Progenitor cell of endocrine pancreas (in vitro differentiated cells): ENCODE measurements around the gene SOS2. TPM values are rescaled to one million over a fixed set of nuclear protein-coding genes. Genes with fewer than 3 reads are reported as not detected.
"Not testable (repeated sequence)": the region's sequence is repeated elsewhere in the genome, so short reads cannot be mapped to it uniquely, and the experiment has no call there.

ENCODE experiments used
- DNase-seq: peaks from one replicate; pipeline ENCODE4 v3.0.0; 2021; ENCODE audit warnings: low spot score; ENCODE audit not compliant: unreplicated experiment
- H3K27ac Mint-ChIP-seq: 2 replicates; pipeline ENCODE4 v1.8.0; 2021; ENCODE audit warnings: mild to moderate bottlenecking, moderate library complexity, mixed read lengths
- H3K27me3 Mint-ChIP-seq: 2 replicates; pipeline ENCODE4 v1.8.0; 2021; ENCODE audit warnings: mixed read lengths
- H3K36me3 Mint-ChIP-seq: 2 replicates; pipeline ENCODE4 v1.8.0; 2022; ENCODE audit warnings: mixed read lengths; ENCODE audit not compliant: insufficient read depth
- H3K4me1 Mint-ChIP-seq: 2 replicates; pipeline ENCODE4 v1.8.0; 2021; ENCODE audit warnings: low read depth, mixed read lengths
- H3K4me3 Mint-ChIP-seq: 2 replicates; pipeline ENCODE4 v1.8.0; 2021; ENCODE audit warnings: low read depth, mild to moderate bottlenecking, moderate library complexity, mixed read lengths
- H3K9me3 Mint-ChIP-seq: 2 replicates; pipeline ENCODE4 v1.8.0; 2021; ENCODE audit warnings: low read depth, mixed read lengths
- CTCF ChIP-seq: fragments of 200-600 bp; sonication (generic); IDR thresholded peaks from one replicate; pipeline ENCODE4 v1.5.0; 2021; ENCODE audit warnings: antibody characterized with exemption, mild to moderate bottlenecking; ENCODE audit not compliant: unreplicated experiment
- total RNA-seq: library from RNA; stranded (reverse); gene quantifications from 2 replicates; pipeline ENCODE4 v1.2.1, GENCODE V29; 2021

SOS2 gene
- total RNA-seq, 1 donor from 2014 or later, result 35.7 TPM

GRCh38 chr14:50198499-50198898 is 32.9 kb downstream of the SOS2 start:
- Mint-ChIP-seq H3K4me3 (no peak overlapping the region), H3K36me3 (peaks cover 7% of the 10 kb centered on the region), H3K27ac (no peak overlapping the region), H3K9me3 (no peaks in the 10 kb centered on the region), H3K4me1 (no peaks in the 10 kb centered on the region), H3K27me3 (no peaks in the 10 kb centered on the region)
- no peak for DNase-seq
- TF ChIP-seq CTCF, result no peak

GRCh38 chr14:50191499-50191898 is 39.9 kb downstream of the SOS2 start:
- no peak for DNase-seq
- no peak overlapping the region for H3K4me3 Mint-ChIP-seq
- H3K36me3 Mint-ChIP-seq, result peaks cover 6% of the 10 kb centered on the region
- no peak overlapping the region for H3K27ac Mint-ChIP-seq
- no peaks in the 10 kb centered on the region for H3K9me3 Mint-ChIP-seq
- no peaks in the 10 kb centered on the region for H3K27me3 Mint-ChIP-seq
- no peaks in the 10 kb centered on the region for H3K4me1 Mint-ChIP-seq
- TF ChIP-seq CTCF, result no peak

GRCh38 chr14:50186107-50186506 is 45.3 kb downstream of the SOS2 start:
- Mint-ChIP-seq H3K9me3 (no peaks in the 10 kb centered on the region), H3K36me3 (peaks cover 11% of the 10 kb centered on the region), H3K4me3 (no peak overlapping the region), H3K27ac (no peak overlapping the region), H3K27me3 (no peaks in the 10 kb centered on the region), H3K4me1 (no peaks in the 10 kb centered on the region)
- no peak for DNase-seq
- TF ChIP-seq CTCF, result no peak

- TF ChIP-seq CTCF, result no peak
- Mint-ChIP-seq H3K9me3 (no peaks in the 10 kb centered on the region), H3K27me3 (no peaks in the 10 kb centered on the region), H3K36me3 (peaks cover 12% of the 10 kb centered on the region), H3K4me1 (no peaks in the 10 kb centered on the region), H3K4me3 (no peak overlapping the region), H3K27ac (no peak overlapping the region)
- DNase-seq, result no peak
Observed at GRCh38 chr14:50173891-50174290, 57.5 kb downstream of the SOS2 start.

GRCh38 chr14:50171895-50172294 is 59.5 kb downstream of the SOS2 start:
- Mint-ChIP-seq H3K36me3 (peaks cover 5% of the 10 kb centered on the region), H3K4me3 (no peak overlapping the region), H3K27me3 (no peaks in the 10 kb centered on the region), H3K9me3 (no peaks in the 10 kb centered on the region), H3K4me1 (no peaks in the 10 kb centered on the region), H3K27ac (no peak overlapping the region)
- DNase-seq, result no peak
- TF ChIP-seq CTCF, result no peak

- H3K9me3 Mint-ChIP-seq, H3K4me3 Mint-ChIP-seq, DNase-seq, H3K27ac Mint-ChIP-seq, H3K36me3 Mint-ChIP-seq, H3K27me3 Mint-ChIP-seq: not testable (repeated sequence)
- peaks cover 11% of the 10 kb centered on the region for H3K4me1 Mint-ChIP-seq
Observed at GRCh38 chr14:50167381-50167780, 64.0 kb downstream of the SOS2 start.
